AG09309 (cell line): ENCODE measurements around the gene RPL36.

Experiments
- DNase-seq: peaks from one replicate; pipeline ENCODE4 v3.0.0-alpha.2; 2010; ENCODE audit warnings: low read depth
- H3K4me3 ChIP-seq: 2 replicates; pipeline ENCODE4 v1.5.1; 2011; ENCODE audit warnings: mild to moderate bottlenecking, low read depth, low read length, moderate library complexity; ENCODE audit not compliant: control insufficient read depth
- TF ChIP-seq, protein P1 (sequence below): IDR thresholded peaks from 2 replicates; pipeline ENCODE4 v1.5.1; 2011; ENCODE audit warnings: mild to moderate bottlenecking, low read depth, low read length, inconsistent platforms; ENCODE audit not compliant: insufficient read depth, control insufficient read depth; ENCODE audit errors: missing control alignments

RPL36 gene

DNA sequence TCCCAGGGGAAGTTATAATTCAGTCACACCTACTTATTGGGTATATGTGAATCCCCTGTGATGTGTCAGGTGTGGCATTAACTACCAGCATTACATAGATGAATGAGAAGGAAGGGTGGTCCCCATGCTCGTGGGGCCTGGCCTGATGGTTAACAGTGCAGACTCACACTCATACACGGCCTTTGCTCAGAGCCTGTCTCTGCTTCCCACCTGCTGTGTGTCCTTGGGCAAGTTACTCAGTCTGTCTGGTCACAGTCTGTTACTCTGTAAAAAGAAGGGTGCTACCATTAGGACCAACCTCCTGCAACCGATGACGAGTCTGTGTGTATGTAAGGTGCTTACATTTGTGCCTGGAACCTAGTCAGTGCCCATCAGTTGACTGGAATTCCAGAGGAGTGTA lies 43.4 kb upstream of the RPL36 start:
- TF ChIP-seq, protein P1, sequence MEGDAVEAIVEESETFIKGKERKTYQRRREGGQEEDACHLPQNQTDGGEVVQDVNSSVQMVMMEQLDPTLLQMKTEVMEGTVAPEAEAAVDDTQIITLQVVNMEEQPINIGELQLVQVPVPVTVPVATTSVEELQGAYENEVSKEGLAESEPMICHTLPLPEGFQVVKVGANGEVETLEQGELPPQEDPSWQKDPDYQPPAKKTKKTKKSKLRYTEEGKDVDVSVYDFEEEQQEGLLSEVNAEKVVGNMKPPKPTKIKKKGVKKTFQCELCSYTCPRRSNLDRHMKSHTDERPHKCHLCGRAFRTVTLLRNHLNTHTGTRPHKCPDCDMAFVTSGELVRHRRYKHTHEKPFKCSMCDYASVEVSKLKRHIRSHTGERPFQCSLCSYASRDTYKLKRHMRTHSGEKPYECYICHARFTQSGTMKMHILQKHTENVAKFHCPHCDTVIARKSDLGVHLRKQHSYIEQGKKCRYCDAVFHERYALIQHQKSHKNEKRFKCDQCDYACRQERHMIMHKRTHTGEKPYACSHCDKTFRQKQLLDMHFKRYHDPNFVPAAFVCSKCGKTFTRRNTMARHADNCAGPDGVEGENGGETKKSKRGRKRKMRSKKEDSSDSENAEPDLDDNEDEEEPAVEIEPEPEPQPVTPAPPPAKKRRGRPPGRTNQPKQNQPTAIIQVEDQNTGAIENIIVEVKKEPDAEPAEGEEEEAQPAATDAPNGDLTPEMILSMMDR, result no peak
- no peak overlapping the region for H3K4me3 ChIP-seq
- no peak for DNase-seq

DNA sequence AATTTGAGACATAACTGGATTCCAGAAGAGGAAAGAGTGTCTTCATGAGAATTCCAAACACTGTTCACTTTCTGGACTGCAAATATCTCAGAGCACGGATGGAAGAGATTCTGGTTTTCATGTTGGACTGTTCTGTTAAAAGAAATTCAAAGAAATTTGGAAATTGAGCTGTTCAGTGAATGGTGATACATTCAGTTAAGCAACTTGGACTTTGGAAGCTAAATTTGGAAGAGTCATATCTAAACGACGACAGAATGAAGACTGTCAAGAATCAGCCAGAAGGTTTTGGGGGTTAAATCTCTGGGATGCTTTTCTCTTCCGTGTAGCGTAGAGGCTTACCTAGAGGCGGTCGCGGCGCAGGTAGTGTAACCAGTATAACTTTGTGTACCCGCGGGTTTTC lies 41.6 kb upstream of the RPL36 start:
- no peak overlapping the region for H3K4me3 ChIP-seq
- no peak for DNase-seq
- TF ChIP-seq, protein P1, result no peak

DNA sequence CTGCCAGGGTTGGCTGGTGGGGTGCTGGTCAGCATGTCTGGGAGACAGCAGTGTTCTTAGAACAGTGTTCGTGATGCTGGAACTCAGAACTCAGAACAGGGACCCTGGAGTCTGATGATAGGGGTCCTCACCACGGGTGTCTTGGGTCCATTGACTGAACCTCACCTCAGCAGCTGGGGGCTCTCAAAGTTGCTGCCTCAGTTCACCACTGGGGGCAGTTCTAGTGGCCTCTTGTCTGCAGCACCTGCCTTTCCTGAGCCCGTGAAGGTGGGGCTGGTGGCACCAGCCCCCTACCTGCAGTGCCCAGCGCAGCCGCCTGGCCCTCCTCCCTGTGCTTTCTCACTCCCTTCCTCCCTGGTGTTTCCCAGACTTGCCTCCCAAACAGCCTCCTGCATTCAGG lies 38.7 kb upstream of the RPL36 start:
- TF ChIP-seq, protein P1, result no peak
- no peak overlapping the region for H3K4me3 ChIP-seq
- no peak for DNase-seq

DNA sequence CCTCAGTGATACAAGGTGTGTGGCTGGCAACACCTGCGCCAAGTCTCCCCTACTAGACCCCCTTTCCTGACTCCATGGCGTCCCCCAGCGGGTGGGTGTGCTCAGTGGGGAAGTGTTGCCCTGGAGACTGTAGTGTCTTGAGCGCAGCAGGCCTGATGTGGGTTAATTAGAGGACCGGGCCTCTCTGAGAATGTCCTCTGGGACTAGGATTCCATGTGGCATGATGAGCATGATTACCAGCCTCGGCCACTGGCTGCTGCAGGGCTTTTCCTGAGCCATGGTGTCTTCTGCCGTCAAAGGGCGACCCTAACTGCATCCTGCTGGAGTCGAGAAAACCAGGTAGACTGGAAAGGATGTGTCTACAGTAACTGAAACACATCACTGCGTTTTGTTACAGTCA lies 37.8 kb upstream of the RPL36 start:
- no peak for DNase-seq
- no peak overlapping the region for H3K4me3 ChIP-seq
- TF ChIP-seq, protein P1, result no peak

DNA sequence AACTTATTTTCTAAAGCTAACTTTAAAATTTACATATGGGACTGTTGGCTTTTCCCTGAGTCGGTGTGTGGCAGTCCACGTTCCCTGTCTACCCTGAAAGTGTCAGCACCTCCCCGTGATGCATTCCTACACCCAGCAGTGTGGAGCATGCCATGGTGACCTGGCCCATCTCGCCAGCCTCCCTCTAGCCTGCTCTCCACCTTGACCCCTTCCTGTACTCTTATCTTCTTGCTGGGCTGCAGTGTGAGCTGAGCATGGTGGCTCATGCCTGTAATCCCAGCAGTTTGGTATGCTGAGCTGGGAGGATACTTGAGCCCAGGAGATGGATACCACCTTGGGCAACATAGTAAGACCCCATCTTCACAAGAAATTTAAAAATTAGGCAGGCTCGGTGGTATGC lies 35.2 kb upstream of the RPL36 start:
- TF ChIP-seq, protein P1, result no peak
- no peak for DNase-seq
- H3K4me3 ChIP-seq, result no peak overlapping the region

DNA sequence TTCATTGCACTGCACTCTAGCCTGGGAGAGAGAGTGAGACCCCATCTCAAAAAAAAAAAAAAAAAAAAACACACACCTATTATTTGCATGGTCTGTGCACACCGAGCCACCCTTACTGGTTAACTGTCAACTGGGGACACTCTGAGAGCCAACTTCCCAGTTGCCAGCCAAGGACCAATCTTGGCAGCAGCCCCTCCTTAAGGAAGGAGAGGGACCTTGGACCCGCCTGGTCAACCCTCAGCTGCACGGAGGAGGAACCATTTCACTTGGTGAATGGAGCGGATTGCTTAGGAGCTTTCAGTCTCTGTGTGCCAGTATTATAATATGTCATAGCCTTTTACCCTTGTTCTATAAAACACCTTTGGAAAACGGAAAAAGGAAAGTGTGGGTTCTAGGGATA lies 34.7 kb upstream of the RPL36 start:
- no peak for DNase-seq
- H3K4me3 ChIP-seq, result no peak overlapping the region
- TF ChIP-seq, protein P1, result no peak

DNA sequence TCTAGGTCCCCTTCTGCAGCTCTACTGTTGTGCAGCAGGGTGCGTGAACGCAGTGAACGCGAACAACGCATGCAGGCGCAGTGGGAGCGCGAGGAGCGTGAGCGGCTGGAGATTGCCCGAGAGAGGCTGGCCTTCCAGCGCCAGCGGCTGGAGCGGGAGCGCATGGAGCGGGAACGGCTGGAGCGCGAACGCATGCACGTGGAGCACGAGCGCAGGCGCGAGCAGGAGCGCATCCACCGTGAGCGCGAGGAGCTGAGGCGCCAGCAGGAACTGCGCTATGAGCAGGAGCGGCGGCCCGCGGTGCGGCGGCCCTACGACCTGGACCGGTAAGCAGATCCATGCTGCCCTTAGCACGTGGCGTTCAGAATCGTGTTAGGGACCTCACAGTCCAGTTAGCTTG lies 28.6 kb upstream of the RPL36 start:
- no peak for DNase-seq
- no peak overlapping the region for H3K4me3 ChIP-seq
- TF ChIP-seq, protein P1, result no peak
